NAMALWA (cell line): Measurements from ENCODE around the gene RNU5B-1.

Source experiments
- DNase-seq: peaks from one replicate; pipeline ENCODE4 v3.0.0-alpha.2; 2015; ENCODE audit warnings: low spot score

Gene RNU5B-1

DNA sequence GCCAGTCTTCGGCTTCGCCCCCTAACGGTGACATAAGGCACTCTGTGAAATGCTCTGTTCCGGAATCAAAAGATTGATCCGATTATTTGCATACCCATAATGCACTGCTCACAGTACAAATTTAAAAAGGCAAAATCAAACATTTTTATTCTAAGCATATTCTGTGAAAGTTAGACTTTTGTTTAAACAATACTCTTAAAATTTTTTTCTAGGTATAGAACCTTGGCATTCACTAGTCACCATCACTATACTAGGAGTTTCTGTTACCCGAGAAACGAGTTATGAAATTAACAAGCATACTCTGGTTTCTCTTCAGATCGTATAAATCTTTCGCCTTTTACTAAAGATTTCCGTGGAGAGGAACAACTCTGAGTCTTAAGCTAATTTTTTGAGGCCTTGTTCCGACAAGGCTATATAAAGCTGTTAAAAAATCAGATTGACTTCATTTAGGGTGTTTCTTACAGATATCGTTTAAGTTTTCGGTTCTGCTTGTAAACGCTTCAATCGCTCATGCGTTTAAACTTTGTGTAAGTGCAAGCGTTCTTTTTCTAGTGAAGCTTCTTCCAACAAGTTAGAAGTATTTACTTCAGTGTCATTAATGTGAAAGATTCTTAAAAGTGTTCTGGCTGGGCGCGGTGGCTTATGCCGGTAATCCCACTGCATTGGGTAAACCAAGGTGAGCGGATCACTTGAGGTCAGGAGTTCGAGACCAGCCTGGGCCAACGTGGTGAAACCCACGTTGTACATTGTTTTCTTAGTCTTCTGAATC, at the start of gene RNU5B-1:
TSS of gene RNU5B-1 (plus strand) at position 297 of the 769 bp plus-strand sequence.
- DNase-seq = peak; percentile 100

DNA sequence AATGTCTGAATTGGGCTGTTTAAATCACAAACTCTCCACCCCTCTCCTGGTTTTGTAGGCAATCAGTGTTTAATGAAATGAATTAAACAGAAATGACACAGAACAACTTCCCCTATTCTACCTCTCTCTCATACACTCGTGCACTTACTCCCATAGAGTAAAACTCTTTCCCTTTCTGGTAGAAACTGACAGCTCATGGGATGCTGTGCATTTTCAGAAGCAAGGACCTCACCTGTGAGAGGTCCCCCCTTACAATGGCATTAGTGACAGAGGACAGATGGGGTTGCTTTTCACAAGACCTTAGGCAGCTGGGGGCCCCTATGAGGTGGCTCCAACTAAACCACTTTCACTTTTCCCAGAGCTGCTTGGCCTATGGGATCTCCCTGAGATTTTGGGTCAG, 49.7 kb upstream of the RNU5B-1 start:
- no peak for DNase-seq

DNA sequence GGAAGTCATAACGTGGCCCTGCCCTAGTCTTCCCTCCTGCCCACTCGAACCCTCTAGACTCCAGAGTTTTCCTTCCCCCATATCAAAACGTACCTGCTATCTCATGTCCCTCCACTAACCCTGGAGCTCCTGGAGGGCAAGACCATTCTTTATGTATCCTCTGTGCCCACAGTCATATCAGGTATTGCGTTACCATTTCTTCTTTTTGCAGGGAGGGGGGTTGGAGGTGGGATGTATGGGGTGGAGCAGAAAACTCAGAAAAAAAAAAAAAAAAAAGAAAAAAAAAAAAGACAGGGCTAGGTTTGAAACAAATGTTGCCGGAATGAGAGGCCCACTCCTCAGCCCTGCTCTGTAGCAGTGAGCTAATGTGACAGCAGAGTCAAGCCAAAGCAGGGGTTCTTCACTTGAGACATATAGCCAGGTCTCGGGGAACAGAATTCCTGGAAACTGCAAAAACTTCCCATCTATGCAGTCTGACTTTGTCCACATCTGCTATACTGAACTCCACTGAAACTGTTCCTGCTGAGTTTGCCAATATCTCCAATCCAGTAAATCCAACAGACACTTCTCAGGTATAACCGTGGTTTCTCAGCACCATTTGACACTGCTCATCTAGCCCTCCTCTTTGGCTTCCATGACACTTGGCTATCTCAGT, 48.9 kb upstream of the RNU5B-1 start:
- no peak for DNase-seq

DNA sequence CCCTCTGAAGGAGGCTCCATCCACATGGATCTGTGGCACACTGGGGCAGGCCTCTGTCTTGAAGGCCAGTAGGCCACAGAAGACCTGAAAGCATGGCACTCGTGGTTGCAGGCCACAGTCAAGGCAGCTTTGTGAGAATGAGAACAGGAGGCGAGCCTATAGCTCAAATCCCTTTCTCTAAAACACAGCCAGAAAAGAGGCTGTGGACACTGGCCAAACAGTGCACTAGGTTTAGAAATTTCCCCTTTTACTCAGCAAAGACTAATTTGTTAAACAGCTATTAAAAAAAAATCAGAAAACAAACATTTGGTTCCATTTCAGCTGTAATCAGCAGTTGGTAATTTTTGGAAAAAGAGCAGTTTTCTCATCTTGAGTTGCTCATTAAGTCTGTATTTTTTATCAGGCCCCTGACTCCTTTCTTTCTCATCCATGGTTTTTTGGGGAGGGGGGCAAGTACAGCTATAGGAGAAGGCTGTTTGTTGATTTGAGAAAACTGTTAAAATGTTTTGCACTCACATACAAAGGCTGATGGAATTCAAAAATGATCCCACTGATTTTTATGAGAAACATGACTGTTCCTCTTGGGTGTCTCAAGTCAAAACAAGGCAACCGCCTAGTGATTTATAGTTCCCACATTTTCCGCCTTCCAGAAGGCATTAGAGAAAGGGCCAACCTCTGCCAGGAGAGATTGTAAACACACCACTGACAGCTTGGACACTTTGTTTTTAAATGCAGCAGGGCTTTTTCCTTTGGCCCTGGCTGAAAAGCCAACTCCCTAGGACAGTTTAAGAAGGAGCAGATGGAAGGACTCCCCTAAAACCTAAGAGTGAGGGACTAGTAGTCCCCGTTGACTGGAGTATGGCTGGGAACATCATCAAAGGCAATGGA, 45.9 kb upstream of the RNU5B-1 start:
- no peak for DNase-seq

DNA sequence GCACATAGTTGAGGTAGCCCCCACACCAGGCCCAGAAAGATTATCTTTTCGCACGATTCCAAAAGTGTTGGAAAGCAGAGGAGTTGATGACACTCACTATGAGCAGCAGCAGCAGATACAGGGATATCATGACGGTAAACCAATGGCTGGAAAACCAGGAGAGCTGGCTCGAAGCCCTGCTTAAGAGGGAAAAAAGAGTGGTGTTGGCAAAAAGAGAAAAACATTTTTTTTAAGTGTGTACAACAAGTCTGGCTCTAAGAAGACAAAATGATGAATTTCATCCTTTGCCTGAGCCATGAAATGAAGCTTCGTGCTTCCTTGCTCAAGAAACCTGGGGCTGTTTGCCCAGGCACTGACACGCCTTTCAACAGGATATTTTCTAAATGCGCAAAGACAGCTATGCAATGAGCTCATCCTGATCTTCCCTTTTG, 45.1 kb upstream of the RNU5B-1 start:
- DNase-seq = no peak

DNA sequence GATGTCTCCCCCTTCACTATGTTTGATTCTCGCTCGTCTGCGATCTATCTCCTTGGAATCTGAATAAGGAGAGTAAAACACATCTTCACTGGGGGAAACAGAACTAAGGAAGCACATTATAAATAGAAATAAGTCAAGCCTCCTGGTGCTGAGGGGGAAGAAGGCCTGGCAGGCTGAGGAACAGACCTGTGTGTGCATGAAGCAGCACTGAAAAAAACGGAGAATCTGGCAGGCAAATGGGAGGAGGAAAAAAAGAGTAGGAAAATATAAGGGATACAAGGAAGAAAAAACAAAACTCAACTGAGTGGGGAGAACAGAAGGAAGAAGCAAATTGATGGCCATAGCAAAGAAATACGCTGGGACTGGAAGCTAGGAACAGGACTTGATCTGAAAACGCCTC, 43.5 kb upstream of the RNU5B-1 start:
- DNase-seq = no peak

DNA sequence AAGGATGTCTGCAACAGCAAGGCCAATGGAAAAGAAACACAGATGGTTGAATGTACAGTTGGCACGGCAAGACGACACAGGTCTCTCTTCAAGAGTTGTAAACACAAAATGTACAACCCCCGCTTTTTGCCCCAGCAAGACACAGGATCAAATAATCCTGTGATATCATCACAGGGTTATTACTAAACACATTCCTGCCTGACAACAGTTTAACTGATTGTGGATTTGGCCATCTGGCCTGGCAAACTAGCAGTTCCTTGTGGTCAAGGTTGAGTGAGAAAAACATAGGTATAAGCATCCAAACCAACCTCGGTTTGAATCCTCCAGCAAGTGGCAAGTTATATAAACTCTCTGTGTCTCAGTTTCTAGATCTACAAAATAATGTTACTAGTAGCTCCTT, 41.2 kb upstream of the RNU5B-1 start:
- no peak for DNase-seq

DNA sequence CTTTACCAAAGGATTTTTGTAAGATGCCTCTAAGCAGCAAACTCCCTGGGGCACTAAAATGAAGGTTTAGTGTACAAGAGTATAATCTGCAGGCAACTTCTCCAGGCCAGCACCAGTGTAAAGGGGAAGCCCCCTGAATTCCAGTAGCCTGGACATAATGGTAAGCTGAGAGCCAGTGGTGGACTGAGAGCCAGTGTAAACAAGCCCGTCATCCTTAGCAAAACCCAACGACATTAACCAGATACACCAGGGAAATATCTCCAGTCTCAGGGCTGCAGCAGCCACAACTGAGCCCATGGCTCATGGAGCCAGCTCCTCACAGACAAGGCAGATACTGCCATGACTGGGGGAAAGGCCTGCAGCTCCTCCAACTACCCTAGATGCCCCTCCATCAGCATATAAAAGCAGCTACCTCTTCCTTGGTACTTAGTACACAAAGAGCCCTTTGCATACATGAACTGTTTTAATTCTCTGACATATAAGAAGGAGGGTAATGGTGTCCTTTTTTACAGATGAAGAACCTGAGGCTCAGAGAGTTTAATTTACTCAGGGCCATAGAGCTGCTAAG, 39.5 kb upstream of the RNU5B-1 start:
- no peak for DNase-seq

DNA sequence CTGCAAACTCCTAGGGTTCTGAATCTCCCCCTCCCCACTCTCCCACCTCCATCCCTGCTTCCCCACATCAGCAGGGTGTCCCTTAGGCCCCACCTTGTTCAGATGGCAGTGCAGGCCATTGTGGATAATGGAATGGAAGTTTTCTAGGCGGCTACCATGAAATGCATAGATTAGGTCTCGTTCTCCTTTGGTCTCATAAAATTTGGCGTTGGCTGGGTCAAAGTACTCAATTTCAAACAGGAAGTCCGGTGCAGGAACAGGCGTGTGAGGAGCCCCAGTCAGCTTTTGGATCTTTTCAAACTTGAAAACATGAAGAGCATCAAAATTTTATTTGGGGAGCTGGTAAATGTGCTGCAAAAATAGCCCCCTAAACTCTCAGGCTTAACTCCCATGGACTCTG, 38.0 kb upstream of the RNU5B-1 start:
- no peak for DNase-seq

DNA sequence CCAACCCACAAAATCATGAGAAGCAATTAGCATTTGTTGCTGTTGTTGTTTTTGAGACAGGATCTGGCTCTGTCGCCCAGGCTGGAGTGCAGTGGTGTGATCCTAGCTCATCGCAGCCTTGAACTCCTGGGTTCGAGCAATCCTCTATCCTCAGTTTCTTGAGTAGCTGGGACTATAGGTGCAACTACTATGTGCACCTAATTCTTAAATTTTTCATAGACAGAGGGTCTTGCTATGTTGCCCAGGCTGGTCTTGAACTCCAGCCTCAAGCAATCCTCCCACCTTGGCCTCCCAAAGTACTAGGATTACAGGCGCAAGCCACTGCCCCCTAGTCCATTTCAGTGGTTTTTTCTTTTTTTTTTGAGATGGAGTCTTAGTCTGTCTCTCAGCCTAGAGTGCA, 36.1 kb upstream of the RNU5B-1 start:
- no peak for DNase-seq

DNA sequence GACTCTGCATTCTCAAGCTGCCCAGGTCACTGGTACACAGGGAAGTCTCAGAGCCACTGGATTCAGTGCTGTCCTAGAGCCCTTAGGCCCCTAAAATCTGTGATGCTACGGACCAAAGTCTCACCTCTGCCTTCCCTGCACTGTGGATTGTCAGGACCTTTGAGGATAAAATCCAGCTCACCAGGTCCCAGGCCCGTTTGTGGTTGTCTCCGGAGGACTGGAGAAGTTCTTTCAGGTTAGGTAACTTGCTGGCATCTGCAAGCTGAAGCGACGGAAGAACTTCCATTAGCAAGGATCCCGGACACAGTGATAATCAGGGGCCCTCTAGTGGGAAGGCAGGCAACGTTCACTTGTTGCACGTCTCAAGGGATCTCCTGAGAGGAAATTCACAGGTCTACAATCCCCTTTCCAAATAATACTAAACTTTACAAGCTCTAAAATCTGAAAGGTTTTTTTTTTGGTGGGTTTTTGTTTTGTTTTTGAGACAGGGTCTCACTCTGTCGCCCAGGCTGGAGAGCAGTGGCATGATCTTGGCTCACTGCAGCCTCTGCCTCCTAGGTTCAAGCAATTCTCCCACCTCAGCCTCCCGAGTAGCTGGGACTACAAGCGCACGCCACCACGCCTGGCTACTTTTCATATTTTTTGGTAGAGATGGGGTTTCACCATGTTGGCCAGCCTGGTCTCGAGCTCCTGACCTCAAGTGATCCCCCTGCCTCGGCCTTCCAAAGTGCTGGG, 33.5 kb upstream of the RNU5B-1 start:
- peak; percentile 35 for DNase-seq

DNA sequence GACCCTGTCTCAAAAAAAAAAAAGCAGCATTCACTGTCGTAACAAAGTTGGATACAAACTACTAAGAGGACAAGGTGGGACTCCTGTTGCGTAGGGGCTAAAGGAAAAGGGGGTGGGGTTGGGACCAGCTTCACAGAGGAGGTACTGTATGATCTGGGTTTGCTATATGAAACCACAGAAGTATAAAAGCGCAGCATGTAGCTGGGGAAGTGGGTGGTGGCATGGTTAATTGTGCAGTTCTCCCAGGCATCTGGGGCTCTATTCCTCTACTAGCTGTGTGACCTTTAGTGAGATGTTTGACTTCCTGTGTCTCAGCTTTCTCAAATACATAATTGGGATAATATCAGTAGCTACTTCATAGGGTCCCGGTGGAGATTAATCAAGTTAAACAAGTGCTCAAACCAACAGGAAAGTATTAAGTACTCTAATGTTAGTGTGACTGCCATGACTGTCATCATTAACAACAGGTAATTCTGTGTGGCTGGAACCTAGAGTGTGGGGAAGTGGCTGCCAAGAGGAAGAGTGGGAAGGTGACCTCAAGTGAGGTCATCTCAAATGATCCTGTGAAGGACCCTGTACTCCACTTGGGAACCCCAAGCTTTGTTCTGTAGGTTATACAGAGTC, 29.3 kb upstream of the RNU5B-1 start:
- DNase-seq = no peak

DNA sequence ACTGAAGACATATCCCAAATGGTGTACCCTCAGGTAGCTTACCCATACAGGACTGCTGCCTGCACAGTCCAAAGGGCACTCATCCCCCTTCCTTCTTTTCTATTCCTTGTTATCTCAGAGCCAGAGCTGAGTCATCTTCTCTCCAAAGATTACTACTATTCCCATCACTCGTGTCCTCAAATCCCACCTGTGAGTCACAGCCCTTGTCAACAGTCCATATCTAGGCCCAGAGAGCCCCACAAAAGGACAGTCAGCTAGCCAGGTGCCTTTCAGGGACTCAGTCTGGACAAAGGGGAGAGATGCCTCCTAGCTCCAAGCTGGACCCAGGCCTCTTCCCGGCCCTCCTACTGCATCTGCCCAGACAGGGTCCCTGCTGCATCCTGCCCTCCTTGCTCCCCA, 28.8 kb upstream of the RNU5B-1 start:
- no peak for DNase-seq

DNA sequence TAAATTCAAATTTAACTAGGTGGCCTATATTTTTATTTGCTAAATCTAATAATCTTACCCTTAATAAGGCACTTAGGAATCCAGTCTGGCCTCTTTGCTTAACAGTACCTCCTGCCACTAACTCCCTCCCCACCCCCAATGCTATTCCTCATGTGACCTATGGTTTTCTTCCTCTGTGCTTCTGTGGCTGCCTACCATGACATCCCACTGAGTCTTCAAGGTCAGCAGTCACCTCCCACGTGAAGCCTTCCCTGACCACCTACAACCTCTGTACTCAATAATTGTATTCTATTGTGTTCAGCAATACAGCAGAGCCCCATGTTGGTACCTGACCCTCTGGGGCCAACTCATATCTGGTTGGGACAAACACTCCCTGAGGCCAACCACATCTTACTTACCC, 27.5 kb upstream of the RNU5B-1 start:
- DNase-seq = no peak

DNA sequence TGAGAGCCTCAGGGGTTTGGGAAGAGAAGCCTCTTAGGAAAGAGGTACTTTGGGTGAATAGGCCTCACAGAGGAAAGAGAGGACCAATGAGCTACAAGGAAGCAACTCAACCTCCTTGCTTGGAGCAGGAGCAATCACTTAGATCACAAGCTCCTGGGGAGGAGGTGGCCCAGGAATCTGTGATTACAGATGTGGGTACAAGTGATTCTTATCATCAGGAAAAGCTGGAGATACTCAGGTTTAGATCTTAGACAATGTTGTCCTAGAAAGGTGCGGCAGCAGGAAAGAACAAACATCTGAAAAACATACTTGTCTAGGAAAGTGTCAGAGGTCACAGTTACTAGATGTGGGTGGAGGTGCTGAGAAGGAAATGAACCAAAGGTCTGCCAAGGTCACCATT, 26.0 kb upstream of the RNU5B-1 start:
- no peak for DNase-seq

DNA sequence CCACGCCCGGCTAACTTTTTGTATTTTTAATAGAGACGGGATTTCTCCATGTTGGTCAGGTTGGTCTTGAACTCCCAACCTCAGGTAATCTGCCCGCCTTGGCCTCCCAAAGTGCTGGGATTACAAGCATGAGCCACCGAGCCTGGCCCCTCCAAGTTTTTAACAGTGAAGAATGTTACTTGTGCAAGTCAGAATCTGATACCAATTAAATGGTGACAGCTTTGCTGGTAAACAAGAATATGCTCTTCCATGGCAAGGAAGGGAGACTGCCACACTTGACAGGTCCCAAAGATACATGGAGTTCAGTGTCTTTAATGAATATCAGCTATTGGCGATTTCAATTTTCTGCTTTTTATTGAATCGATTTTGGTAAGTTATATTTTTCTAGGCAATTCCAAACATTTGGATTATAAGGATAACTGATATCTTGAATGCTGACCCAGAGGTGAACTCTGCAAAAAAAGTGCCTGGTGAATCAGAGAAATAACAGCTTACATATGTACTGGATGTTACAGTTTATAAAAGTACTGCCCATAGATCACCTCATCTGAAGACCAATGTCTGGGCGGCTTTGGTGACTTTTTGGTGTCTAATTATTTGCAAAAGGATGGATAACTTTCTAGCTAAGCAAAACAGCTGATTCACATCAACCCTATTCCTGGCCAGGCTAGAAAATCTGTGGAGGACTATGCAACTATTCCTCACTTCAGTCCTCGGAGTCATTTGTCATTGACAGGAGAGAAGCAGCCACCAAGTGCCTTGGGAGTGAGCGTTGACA, 19.0 kb upstream of the RNU5B-1 start:
- no peak for DNase-seq

DNA sequence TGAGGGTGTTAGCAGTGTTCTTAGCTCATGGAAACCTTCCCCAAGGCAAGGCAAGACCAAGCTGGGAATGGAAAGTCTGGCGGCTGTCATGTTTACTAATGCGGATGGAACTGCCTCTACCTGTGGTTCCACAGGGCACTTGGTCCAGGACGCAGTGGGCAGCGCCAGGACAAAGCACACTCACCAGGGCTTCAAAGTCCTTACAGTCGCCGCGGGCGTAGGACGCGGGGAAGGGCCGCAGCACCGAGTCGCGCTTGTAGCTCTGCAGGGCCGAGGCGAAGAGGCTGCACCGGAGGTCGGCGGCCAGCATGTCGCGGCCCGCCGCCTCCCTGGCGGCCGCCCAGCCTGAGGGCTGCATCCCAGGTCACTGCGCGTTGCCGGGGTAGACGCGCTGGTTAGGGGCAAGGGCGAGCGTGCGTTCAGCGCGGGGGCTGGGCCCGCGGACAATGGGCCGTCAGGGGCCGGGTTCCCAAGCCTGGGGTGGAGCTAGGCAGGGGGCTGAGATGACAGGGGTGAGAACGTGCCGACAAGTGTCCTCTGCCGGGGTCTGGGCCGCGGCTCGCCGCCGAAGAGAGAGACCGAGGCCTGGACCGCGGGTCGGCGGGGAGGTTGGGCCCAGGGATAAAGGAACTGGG, 18.3 kb upstream of the RNU5B-1 start:
- DNase-seq = peak; percentile 46

DNA sequence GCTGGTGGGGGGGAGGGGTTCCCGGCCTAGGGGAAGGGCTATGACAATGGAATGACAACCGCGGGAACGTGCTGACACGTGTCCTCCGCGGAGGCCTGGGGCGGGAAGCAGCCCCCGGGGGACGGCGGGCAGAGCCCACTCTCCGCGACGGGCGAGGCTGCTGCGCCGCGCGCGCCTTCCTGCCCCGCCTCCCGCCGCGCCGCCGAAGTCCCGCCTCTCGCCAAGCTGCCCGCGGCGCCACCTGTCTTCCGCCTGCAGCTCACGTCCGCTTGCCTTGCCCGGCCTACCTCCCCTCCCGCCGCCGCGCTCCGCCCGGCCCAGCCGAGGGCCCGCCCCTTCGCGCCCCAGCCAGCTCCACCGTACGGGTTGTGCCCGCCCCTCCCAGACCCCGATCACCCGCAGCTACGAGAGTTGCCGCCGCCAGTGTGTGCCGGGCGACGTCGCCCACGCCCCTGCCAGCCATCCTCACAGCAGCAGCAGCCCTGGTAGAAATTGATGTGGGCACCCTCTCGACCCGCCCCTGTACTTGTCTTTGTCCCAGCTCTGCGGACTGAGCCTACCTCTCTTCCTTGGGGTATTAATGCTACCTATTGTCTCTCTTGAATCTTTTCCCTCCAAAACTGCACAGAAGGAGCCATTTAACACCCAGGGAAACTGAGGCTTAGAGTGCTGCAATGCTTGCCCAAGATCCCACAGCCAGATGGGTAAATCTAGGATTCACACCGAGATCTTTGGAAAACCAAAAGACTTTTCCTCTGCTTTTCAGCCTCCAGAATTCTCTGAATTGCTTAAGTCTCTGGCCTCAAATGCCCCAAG, 17.6 kb upstream of the RNU5B-1 start, which contains the start of gene PARP16:
TSS of gene PARP16 (minus strand) at position 180 of the 816 bp plus-strand sequence. CDS start 457 bp downstream, outside the sequence.
- peak; percentile 93 for DNase-seq

DNA sequence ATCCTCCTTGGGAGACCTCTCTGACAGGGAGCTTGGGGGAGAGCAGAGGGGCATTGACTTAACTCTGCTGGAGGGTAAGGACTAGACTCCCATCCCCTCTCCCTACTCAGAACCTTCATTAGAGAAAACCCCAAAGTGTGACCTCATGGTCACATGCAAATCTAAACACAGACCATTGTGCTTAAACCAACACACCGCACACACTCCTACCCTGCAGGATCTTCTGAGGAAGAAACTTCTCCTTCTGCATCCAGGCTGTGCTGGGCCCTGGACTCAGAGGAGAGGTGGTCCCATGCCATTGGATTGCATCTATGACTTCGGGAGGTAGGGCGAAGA, 17.0 kb upstream of the RNU5B-1 start:
- peak; percentile 40 for DNase-seq
